ENCODE results near the gene BCAP31.

DNA sequence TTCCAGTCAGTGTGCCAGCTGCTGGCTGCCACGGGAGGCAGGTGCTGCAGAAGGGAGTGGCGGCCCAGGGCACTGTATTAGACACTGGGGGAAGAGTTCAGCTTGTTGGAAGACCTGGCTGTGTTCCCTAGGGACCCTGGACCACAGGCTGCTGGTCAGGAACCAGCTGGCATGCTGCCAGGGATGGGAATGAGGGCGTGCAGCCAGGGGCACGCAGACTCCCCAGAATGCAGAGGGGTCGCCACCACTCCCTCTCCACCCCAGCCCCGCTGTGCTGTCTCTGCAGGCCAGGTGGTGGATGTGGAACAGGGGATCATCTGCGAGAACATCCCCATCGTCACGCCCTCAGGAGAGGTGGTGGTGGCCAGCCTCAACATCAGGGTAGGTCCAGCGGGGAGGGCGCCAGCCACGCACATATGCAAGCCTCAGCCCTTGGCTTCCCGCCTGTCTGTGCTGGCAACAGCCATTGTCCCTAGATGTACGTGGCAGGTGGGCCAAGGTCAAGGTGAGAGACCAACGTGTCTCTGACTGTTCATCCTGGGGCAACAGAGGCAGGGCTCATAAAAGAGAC lies 12.8 kb upstream of the BCAP31 start:
- TF ChIP-seq, protein P1, sequence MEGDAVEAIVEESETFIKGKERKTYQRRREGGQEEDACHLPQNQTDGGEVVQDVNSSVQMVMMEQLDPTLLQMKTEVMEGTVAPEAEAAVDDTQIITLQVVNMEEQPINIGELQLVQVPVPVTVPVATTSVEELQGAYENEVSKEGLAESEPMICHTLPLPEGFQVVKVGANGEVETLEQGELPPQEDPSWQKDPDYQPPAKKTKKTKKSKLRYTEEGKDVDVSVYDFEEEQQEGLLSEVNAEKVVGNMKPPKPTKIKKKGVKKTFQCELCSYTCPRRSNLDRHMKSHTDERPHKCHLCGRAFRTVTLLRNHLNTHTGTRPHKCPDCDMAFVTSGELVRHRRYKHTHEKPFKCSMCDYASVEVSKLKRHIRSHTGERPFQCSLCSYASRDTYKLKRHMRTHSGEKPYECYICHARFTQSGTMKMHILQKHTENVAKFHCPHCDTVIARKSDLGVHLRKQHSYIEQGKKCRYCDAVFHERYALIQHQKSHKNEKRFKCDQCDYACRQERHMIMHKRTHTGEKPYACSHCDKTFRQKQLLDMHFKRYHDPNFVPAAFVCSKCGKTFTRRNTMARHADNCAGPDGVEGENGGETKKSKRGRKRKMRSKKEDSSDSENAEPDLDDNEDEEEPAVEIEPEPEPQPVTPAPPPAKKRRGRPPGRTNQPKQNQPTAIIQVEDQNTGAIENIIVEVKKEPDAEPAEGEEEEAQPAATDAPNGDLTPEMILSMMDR (conservative IDR thresholded peaks at IDR 0.05) = no peak
- no peak for TF ChIP-seq EZH2 (IDR thresholded peaks at IDR 0.05; ENCODE audit: low read depth)
